GM12872 (cell line): ENCODE results near the gene PTPRK.

Experiments used
- TF ChIP-seq, protein P1 (sequence below): IDR thresholded peaks from 3 replicates; pipeline ENCODE4 v1.5.1; 2011; ENCODE audit warnings: low read depth, mild to moderate bottlenecking, low read length, moderate library complexity; ENCODE audit not compliant: insufficient read depth

The PTPRK gene

DNA sequence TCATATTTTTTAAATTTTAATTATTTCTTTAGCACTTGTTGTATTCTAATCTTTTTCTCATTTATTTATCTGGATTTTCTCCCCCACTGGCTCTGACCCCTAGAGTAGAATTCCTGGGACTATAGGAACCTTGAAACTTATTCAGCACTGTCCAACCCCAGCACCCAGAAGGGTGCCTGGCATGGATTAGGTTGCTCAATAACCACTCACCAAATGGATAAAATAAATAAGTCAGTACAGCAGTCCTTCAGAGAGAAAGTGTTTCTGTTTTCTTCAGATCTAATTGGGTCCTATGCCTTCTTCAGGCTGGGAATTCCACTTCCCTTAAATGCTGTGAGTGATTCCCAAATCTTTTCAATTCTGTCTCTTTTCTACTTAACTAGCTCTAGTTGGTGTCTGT is 206.2 kb downstream of the PTPRK start:
- TF ChIP-seq, protein P1, sequence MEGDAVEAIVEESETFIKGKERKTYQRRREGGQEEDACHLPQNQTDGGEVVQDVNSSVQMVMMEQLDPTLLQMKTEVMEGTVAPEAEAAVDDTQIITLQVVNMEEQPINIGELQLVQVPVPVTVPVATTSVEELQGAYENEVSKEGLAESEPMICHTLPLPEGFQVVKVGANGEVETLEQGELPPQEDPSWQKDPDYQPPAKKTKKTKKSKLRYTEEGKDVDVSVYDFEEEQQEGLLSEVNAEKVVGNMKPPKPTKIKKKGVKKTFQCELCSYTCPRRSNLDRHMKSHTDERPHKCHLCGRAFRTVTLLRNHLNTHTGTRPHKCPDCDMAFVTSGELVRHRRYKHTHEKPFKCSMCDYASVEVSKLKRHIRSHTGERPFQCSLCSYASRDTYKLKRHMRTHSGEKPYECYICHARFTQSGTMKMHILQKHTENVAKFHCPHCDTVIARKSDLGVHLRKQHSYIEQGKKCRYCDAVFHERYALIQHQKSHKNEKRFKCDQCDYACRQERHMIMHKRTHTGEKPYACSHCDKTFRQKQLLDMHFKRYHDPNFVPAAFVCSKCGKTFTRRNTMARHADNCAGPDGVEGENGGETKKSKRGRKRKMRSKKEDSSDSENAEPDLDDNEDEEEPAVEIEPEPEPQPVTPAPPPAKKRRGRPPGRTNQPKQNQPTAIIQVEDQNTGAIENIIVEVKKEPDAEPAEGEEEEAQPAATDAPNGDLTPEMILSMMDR, result no peak

DNA sequence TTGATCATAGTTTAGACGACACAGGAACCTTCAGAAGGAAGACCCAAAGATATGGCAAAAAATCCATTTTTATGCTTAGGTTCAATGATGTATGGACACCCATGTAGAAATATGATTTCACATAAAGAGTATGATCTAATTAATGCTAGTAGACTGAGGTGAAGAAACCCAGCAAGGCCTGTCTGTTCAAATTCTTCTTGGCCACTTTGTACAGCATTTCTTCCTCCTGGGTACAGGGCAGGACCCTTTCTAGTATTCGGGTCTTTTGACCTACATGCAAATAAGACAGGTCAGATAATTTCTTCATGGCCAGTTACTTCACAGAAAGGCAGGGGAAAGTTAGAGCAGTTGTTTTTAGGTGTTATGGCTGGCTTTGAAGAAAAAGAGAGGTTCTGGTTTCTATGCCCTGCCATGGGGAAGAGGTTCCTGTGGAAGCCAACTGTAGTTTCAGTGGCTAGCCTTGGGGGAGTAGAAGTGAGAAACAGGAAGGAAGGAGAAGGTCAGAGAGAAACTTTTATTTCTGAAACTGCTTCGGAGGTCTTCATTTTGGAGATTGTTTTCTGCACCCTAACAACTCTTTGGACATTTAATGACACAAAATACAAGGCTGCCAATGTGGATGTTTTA is 208.3 kb downstream of the PTPRK start:
- TF ChIP-seq, protein P1, result no peak

DNA sequence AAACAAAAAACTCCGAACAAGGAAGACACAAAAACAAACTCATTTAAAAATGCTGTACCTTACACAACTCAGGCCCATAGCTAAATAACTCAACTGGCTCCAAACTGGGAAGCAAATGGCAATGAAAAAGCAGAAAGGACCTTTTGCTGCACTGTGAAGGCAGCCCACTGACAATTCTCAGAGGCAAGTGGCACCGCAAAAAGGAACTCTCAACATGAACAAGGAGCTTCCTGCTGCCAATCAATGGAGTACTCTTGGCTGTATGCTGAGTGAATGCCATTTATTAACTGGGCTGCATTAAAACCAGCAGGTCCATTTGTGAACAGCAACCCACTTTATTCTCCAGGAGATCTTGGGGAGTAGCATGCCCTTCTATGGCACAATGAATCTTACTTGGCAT is 209.9 kb downstream of the PTPRK start:
- TF ChIP-seq, protein P1, result no peak

DNA sequence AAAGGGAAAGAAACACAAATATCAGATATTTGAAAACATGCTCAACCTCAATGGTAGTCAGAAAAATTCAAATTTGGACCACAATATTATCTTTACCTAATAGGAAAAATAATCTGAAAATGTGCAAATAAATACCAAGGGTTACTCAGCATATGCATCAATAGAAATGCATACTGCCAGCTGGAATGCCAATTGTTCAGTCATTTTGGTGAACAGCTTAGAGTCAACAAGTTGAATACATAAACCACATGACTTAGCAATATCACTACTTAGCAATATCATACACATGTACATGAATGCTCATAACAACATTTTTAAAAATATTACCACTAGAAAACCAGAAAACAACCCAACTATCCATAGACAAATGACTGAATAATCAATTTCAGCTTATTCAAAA is 212.7 kb downstream of the PTPRK start:
- TF ChIP-seq, protein P1, result no peak

DNA sequence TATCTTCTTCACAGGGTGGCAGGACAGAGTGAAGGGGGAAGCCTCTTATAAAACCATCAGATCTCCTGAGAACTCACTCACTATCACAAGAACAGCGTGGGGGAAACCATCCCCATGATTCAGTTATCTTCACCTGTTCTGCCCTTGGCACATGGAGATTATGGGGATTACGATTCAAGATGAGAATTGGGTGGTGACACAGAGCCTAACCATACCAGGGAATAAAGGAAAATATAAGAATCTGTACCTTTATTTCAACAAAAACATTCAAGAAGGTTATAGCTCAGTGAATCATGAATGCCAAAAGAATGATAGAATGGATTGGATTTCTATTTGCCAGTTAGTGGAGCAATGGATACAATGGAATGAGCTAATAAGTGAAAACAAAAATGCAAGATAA is 214.4 kb downstream of the PTPRK start:
- TF ChIP-seq, protein P1, result no peak

DNA sequence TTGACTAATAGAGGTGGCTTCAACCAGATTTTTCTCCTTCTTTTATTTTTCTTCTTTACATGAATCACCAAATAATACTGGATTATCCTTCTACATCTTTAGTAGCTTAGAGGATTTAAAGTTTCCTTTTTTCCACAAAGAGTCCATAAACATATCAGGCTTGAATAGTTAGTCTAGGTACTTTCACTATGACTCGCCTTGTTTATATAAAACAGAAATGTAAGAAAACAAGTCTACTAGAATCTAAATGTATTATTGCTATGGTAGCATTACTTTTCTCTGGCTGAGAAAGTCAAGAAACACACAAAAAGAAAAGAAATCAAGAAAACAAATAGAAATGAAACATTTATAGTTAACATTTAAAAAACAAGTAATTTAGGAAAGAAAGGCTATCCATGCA is 215.2 kb downstream of the PTPRK start:
- TF ChIP-seq, protein P1, result no peak

DNA sequence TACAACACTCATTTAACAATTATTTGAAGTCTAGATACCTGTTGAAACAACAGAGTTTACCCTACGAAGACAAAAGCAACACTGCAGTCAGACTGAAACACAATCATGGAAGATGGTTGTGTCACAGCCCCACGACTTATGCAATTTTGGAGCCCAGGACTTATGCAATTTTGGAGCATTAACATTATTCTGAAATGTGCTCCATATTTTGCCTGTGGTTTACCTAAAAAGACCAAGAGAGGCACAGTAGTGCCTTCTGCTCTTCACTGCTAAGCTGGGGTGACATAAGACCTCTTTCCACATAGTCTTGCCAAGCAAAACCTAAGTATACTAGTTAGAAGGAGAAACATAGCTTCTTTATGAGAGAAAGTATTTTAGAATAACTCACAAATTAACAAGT is 216.5 kb downstream of the PTPRK start:
- TF ChIP-seq, protein P1, result no peak
